NCI-H146 (cell line): ENCODE data around the gene GALNT17.
A peak's percentile ranks its signal among the peaks of the same experiment; 100 is the strongest.

Source experiments
- DNase-seq: peaks from one replicate; lab custom pipeline; 2025; lab: John Stamatoyannopoulos, UW

Gene GALNT17

DNA sequence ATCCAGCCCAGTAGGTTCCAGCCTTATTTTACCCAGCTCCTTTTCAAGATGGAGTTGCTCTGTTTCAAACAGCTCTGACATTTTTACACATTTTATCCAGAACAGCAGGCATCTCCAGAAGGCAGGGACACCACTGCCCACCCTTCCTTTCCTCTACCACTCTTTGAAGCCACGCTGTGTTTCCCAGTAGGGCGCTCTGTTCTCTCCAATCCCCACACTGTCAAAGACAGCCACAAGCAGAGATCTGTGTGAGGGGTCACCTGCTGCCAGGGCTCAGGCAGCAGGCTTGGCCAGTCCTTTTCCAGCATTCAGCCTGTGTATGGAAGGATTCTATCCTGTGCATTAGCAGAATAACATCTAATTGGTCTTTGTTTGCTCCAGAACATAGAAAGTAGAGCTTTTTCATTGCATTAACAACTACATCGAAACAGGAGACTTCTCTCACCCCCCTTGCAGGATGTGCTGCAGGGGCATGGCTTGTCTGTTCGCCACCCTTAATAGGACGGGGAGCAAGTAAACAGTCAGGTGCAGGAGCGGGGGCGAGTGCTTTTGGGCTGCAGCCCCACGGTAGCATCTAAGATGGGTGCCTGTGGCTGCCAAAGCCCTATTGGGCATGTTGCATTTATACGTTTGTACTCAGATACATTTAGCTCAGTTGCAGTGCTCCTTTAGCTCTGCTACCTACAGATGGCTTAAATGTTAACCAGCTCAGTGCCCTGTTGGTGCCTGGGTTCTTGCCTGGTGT lies 326.1 kb downstream of the GALNT17 start:
- DNase-seq = no peak

DNA sequence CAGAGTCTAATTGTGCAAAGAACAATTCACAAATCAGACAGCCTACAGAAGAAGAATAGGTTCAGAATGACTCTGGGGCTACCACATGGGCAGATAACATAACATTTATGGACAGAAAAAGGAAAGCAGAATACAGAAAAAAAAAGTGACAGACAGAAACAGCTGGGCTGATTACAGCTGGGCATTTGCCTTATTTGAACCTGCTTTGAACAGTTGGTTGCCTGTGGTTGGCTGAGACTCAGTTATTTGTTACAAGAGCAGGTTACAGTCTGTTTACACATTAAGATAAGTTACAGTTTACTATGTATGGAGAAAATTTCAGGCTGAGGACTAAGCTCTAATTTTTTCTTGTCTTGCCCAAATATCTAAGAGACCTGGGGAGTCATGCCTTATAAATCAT lies 327.2 kb downstream of the GALNT17 start:
- DNase-seq = no peak

GRCh38 chr7:71461572-71461971 lies 329.6 kb downstream of the GALNT17 start:
- no peak for DNase-seq

DNA sequence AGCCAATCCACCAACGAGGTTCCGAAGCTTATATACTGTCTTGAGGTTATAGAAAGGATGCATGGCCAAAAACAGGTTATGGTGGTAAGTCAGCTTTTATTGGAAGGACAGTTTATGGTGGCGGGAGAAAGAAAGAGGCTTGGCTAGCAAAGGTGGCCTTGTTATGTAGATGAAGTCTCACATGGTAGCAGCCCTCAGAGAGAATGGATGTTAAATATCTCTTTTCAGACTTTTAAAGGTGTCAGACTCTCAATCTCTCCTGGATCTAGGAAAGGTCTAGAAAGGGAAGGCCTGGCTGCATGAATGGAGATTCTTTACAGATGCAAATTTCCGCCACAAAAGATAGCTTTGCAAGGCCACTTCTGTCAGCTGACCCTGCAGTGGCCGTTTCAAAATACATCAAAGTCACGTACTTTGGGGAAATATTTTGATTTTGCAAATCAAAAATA lies 333.8 kb downstream of the GALNT17 start:
- DNase-seq = no peak

- DNase-seq = no peak
Observed at GRCh38 chr7:71466448-71467145, 334.7 kb downstream of the GALNT17 start.

- DNase-seq = no peak
Observed at GRCh38 chr7:71470326-71470725, 338.4 kb downstream of the GALNT17 start.

DNA sequence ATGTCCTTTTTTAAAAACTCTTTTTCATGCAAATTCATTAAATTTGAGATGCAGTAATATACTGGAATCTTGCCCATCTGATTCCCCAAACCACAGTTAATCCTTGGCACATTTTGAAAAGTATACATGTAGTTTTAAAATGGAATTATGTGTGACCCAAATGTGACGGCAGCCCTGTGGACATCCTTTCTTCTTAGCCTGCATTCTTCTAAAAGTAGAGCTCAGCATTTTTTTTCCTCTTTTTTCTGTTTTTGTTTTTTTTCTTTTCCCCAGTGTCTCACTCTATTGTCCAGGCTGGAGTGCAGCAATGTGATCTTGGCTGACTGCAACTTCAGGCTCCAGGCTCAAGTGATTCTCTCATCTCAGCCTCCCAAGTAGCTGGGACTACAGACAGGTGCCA lies 338.9 kb downstream of the GALNT17 start:
- DNase-seq = no peak

GRCh38 chr7:71472962-71473361 lies 341.0 kb downstream of the GALNT17 start:
- DNase-seq = no peak

- no peak for DNase-seq
Observed at GRCh38 chr7:71473366-71473967, 341.5 kb downstream of the GALNT17 start.

DNA sequence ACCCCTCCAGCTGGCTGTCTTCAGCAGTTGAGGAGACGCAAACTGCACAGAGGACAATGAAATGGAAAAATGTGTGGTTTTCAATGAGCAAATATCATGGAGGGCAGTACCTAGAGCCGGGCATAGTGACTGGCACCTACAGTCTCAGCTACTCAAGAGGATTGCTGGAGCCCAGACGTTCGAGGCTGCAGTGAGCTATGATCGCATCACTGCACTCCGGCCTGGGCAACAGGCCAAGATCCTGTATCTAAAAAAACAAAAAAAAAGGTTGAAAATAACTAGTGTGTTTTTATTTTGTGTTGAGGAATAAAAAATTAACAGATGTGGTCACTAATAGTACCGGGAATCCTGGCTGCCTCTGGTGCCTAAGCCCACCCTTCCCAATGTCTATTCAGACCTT lies 345.5 kb downstream of the GALNT17 start:
- DNase-seq = no peak

DNA sequence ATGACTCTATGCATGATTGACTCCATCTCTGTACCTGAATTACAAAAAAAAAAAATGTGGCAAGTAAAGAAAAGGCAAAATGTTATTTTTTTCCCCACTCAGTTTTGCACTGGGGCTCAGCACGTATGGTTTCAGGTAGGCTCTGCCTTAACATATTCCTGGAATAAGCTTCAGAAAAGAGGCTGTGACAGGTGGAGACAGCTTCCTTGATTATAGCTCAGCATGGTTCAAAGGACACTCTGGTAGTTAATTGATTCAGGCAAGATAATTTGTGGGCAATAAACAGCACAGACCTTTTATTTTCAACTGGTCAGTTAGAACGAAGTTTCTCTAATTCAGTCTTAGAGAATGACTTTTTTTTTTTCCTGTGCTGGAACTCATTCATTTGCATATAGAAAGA lies 347.3 kb downstream of the GALNT17 start:
- no peak for DNase-seq

GRCh38 chr7:71480791-71481190 lies 348.8 kb downstream of the GALNT17 start:
- no peak for DNase-seq

GRCh38 chr7:71482284-71482683 lies 350.3 kb downstream of the GALNT17 start:
- DNase-seq = peak; percentile 49

GRCh38 chr7:71484380-71484779 lies 352.4 kb downstream of the GALNT17 start:
- DNase-seq = no peak

GRCh38 chr7:71485586-71485985 lies 353.6 kb downstream of the GALNT17 start:
- DNase-seq = no peak

DNA sequence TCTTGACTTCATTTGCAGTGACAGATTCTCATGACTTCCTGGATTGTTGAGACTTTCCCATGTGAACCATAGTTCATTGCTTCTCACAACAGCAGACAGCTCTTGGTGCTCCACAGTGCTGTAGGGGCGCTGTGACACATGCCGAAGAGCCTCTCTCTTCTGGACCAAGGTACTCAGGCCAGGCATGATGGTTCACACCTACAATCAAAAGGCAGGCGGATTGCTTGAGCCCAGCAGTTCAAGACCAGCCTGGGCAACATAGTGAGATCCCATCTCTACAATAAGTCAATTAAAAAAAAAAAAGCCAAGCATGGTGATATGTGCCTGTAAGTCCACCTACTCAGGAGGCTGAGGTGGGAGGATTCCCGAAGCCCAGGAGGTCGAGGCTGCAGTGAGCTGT lies 354.5 kb downstream of the GALNT17 start:
- DNase-seq = no peak

- no peak for DNase-seq
Observed at GRCh38 chr7:71486856-71487628, 355.1 kb downstream of the GALNT17 start.

- no peak for DNase-seq
Observed at GRCh38 chr7:71488308-71488707, 356.4 kb downstream of the GALNT17 start.

DNA sequence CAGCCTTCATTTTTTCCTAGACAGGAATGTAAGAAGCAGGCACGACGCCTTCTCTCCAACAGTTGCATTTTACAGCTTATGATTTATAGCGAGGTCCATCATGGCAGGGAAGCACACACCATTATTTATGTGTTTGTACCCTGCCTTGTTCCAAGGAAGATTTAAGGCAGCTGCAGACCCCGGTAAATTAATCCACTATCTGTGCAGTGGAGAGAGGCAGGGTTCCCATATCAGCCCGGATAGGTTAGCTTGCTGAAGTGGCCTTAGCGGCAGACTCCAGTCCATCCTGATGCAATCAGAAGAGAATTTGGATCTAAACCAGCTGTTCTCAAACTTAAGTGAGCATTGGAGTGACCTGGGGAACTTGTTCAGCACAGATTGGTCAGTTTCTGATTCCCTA lies 359.4 kb downstream of the GALNT17 start:
- DNase-seq = no peak

DNA sequence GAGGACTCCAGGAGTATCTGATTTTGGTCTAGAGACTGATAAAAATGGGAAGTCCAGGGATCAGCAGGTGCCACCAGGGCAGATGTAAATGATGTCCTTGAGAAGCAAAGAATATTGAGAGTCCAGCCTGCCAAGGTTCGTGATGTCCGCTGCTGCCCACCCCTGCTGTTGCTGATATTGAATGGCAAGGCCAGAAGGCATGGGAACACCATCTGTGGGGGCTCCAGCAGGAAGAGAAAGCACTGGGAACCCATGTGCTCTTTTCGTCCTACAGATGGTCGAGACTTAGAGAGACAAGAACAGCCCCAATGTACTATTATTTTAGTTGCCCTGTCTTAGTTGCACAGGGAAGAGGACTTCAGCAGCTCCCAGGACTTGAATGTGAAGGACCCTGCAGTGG lies 363.9 kb downstream of the GALNT17 start:
- DNase-seq = no peak

GRCh38 chr7:71497256-71497946 lies 365.5 kb downstream of the GALNT17 start:
- DNase-seq = no peak

GRCh38 chr7:71498381-71498780 lies 366.4 kb downstream of the GALNT17 start:
- no peak for DNase-seq
